SK-N-MC (cell line): ENCODE results near the gene TMEM156.

Experiments used
- EZH2 ChIP-seq: fragments of 200-600 bp; sonication (generic); IDR thresholded peaks from one replicate; pipeline ENCODE4 v1.6.1; 2017; ENCODE audit warnings: antibody characterized with exemption
- FOXP2 ChIP-seq: optimal IDR thresholded peaks from 2 replicates; pipeline ENCODE3; 2011; ENCODE audit warnings: mild to moderate bottlenecking, moderate library complexity; ENCODE audit not compliant: insufficient read depth; ENCODE audit errors: extremely low read length, control extremely low read depth
- POLR2AphosphoS5 ChIP-seq: IDR thresholded peaks from 2 replicates; pipeline ENCODE4 v1.6.1; 2012; ENCODE audit warnings: mild to moderate bottlenecking, low read depth, low read length, borderline replicate concordance

- TF ChIP-seq POLR2AphosphoS5 (no peak), EZH2 (no peak), FOXP2 (no peak)
Measured at GRCh38 chr4:38949411-38950051, 82.7 kb downstream of the TMEM156 start.
